DOHH2 (cell line): ENCODE measurements around the gene MRM2.

Source experiments
- H3F3A ChIP-seq: fragments of 200-600 bp; sonication (generic), shearing (Covaris generic); 2 replicates; pipeline ENCODE4 v1.6.0; 2016; ENCODE audit warnings: antibody characterized with exemption, mild to moderate bottlenecking; ENCODE audit not compliant: control insufficient read depth, insufficient read depth
- H3K27ac ChIP-seq: fragments of 200-600 bp; sonication (generic); 2 replicates; pipeline ENCODE4 v1.5.1; 2014; ENCODE audit warnings: low read depth, mild to moderate bottlenecking, low read length, moderate library complexity
- H3K27me3 ChIP-seq: fragments of 200-600 bp; sonication (generic); 2 replicates; pipeline ENCODE4 v1.6.1; 2014; ENCODE audit warnings: mild to moderate bottlenecking, low read length, mixed read lengths; ENCODE audit not compliant: control insufficient read depth
- H3K36me3 ChIP-seq: fragments of 200-600 bp; sonication (generic); 2 replicates; pipeline ENCODE4 v1.6.1; 2014; ENCODE audit warnings: mild to moderate bottlenecking, low read length, moderate library complexity, mixed read lengths; ENCODE audit not compliant: control insufficient read depth
- H3K4me1 ChIP-seq: fragments of 200-600 bp; sonication (generic); 2 replicates; pipeline ENCODE4 v1.6.1; 2014; ENCODE audit warnings: mild to moderate bottlenecking, low read length, mixed read lengths; ENCODE audit not compliant: control insufficient read depth
- H3K4me2 ChIP-seq: fragments of 200-600 bp; sonication (generic); 2 replicates; pipeline ENCODE4 v1.6.0; 2014; ENCODE audit warnings: mild to moderate bottlenecking, low read length, moderate library complexity
- H3K4me3 ChIP-seq: fragments of 200-600 bp; sonication (generic); 2 replicates; pipeline ENCODE4 v1.5.1; 2014; ENCODE audit warnings: mild to moderate bottlenecking, low read length, mixed read lengths
- H3K79me2 ChIP-seq: fragments of 200-600 bp; sonication (generic); 2 replicates; pipeline ENCODE4 v1.6.1; 2014; ENCODE audit warnings: mild to moderate bottlenecking, low read length, mixed read lengths; ENCODE audit not compliant: control insufficient read depth
- H3K9me2 ChIP-seq: fragments of 200-600 bp; sonication (generic); replicated peaks from 2 replicates; pipeline ENCODE4 v1.6.1; 2014; ENCODE audit warnings: mild to moderate bottlenecking, low read length, mixed read lengths; ENCODE audit not compliant: control insufficient read depth
- H3K9me3 ChIP-seq: fragments of 200-600 bp; sonication (generic); 2 replicates; pipeline ENCODE4 v1.6.1; 2014; ENCODE audit warnings: antibody characterized with exemption, low read length, mixed read lengths; ENCODE audit not compliant: control insufficient read depth, insufficient read depth
- H4K20me1 ChIP-seq: fragments of 200-600 bp; sonication (generic); 2 replicates; pipeline ENCODE4 v1.6.0; 2014; ENCODE audit warnings: low read depth, mild to moderate bottlenecking, antibody characterized with exemption, low read length, moderate library complexity; ENCODE audit not compliant: control insufficient read depth, insufficient read depth
- EZH2phosphoT487 ChIP-seq: fragments of 200-600 bp; sonication (generic); IDR thresholded peaks from 2 replicates; pipeline ENCODE4 v1.6.1; 2017; ENCODE audit warnings: borderline replicate concordance, mild to moderate bottlenecking, antibody characterized with exemption, low read length, moderate library complexity, mixed read lengths
- TF ChIP-seq, protein P1 (sequence below): fragments of 200-600 bp; sonication (generic); IDR thresholded peaks from one replicate; pipeline ENCODE4 v1.5.1; 2014; ENCODE audit warnings: antibody characterized with exemption, mild to moderate bottlenecking, low read depth, low read length; ENCODE audit not compliant: poor library complexity, severe bottlenecking

Gene MRM2

DNA sequence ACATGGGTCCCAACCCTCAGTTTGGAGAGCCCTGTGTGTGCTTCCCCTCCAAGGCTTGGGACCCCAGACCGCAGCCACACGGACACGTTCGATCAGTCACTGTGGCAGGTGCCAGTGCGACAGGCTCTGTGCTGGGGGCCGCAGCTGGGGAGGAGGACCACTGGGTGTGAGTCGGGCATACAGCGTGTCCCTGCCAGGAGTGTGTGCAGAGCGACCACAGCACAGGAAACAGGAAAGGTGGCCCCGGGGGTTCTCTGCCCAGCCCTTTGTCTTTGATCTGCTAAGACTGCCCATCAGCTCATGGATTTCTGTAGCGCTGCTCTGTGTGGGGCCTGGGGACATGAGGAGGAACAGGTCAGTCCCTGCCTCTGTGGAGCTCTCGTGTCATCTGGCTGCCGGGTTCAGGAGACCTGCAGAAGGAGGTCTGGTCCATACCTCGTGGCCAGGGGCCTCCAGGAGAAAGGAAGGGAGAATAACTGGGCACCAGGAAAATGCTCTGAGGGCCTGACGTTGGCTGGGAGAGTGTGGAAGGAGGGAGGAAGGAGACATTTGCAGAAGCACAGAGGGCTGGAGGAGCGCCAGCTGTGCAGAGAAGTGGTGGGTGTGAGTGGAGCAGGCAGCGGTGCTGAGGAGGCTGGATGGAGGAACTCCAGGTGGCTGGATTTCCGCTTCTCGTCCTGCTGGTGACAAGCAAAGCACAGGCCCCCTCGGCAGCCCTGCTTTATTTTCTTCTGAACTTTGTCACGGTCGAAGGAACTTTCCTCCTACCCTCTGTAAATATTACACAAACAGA is 4.1 kb upstream of the MRM2 start:
- Histone ChIP-seq H3K4me3 (peak overlapping the region; percentile 9), H3K79me2 (peaks cover 35% of the 10 kb centered on the region), H3K9me3 (no peaks in the 10 kb centered on the region), H3K36me3 (peaks cover 37% of the 10 kb centered on the region), H3K4me1 (peaks cover 43% of the 10 kb centered on the region), H3K9me2 (no peaks in the 10 kb centered on the region), H3K27me3 (no peaks in the 10 kb centered on the region), H4K20me1 (no peaks in the 10 kb centered on the region), H3K27ac (peak overlapping the region; percentile 12), H3F3A (peaks cover 14% of the 10 kb centered on the region; the same call in 1 of the 2 replicates), H3K4me2 (peak overlapping the region; percentile 41)
- TF ChIP-seq, protein P1, sequence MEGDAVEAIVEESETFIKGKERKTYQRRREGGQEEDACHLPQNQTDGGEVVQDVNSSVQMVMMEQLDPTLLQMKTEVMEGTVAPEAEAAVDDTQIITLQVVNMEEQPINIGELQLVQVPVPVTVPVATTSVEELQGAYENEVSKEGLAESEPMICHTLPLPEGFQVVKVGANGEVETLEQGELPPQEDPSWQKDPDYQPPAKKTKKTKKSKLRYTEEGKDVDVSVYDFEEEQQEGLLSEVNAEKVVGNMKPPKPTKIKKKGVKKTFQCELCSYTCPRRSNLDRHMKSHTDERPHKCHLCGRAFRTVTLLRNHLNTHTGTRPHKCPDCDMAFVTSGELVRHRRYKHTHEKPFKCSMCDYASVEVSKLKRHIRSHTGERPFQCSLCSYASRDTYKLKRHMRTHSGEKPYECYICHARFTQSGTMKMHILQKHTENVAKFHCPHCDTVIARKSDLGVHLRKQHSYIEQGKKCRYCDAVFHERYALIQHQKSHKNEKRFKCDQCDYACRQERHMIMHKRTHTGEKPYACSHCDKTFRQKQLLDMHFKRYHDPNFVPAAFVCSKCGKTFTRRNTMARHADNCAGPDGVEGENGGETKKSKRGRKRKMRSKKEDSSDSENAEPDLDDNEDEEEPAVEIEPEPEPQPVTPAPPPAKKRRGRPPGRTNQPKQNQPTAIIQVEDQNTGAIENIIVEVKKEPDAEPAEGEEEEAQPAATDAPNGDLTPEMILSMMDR, result no peak
- no peak for TF ChIP-seq EZH2phosphoT487

GRCh38 chr7:2244404-2244995 is 2.5 kb upstream of the MRM2 start:
- no peaks in the 10 kb centered on the region for H3K27me3 ChIP-seq
- H3K27ac ChIP-seq, result no peak overlapping the region
- no peaks in the 10 kb centered on the region for H3K9me3 ChIP-seq
- H3K4me1 ChIP-seq, result peaks cover 58% of the 10 kb centered on the region
- peaks cover 44% of the 10 kb centered on the region for H3K36me3 ChIP-seq
- H3K9me2 ChIP-seq, result no peaks in the 10 kb centered on the region
- TF ChIP-seq EZH2phosphoT487, result no peak
- peaks cover 22% of the 10 kb centered on the region for H3F3A ChIP-seq
- H3K4me2 ChIP-seq, result peak overlapping the region; percentile 4; the same call in 1 of the 2 replicates
- H3K79me2 ChIP-seq, result peaks cover 51% of the 10 kb centered on the region
- no peak overlapping the region for H3K4me3 ChIP-seq
- H4K20me1 ChIP-seq, result no peaks in the 10 kb centered on the region

GRCh38 chr7:2243458-2243857 is 1.5 kb upstream of the MRM2 start:
- Histone ChIP-seq H3K9me3 (no peaks in the 10 kb centered on the region), H3K27me3 (no peaks in the 10 kb centered on the region), H3K27ac (no peak overlapping the region), H3K36me3 (peaks cover 52% of the 10 kb centered on the region), H4K20me1 (no peaks in the 10 kb centered on the region), H3F3A (peaks cover 27% of the 10 kb centered on the region), H3K9me2 (no peaks in the 10 kb centered on the region), H3K4me2 (peak overlapping the region; percentile 90), H3K4me1 (peaks cover 67% of the 10 kb centered on the region), H3K4me3 (peak overlapping the region; percentile 85), H3K79me2 (peaks cover 57% of the 10 kb centered on the region)
- no peak for TF ChIP-seq EZH2phosphoT487
- TF ChIP-seq, protein P1, result no peak
